Keratinocyte (primary cell): ENCODE results near the gene DEDD2. TPM values are rescaled to one million over a fixed set of nuclear protein-coding genes. Genes with fewer than 3 reads are reported as not detected.
A peak's percentile ranks its signal among the peaks of the same experiment; 100 is the strongest.

Source experiments
- DNase-seq: peaks from one replicate; pipeline ENCODE4 v3.0.0-alpha.2; 2011; ENCODE audit warnings: low read depth, missing footprints, low spot score
- FAIRE-seq: peaks from 2 replicates; lab custom pipeline; 2011; peaks lifted over from hg19 to GRCh38; lab: Jason Lieb, UNC
- H2AFZ ChIP-seq: 2 replicates; pipeline ENCODE4 v1.6.0; 2012; ENCODE audit warnings: low read length, control low read depth, inconsistent platforms; ENCODE audit not compliant: control insufficient read depth
- H3K27ac ChIP-seq: 2 replicates; pipeline ENCODE4 v1.5.1; 2011; ENCODE audit warnings: low read length; ENCODE audit not compliant: control insufficient read depth, insufficient read depth
- H3K27me3 ChIP-seq: 3 replicates; pipeline ENCODE4 v1.6.0; 2011; ENCODE audit warnings: low read length; ENCODE audit not compliant: control insufficient read depth, insufficient read depth; ENCODE audit errors: extremely low read depth
- H3K36me3 ChIP-seq, 2 experiments: 2 replicates in 1 of 2; 3 replicates in 1 of 2; pipeline ENCODE4 v1.5.1; 2011; ENCODE audit warnings: low read length in 2 of 2, mild to moderate bottlenecking in 1 of 2; ENCODE audit not compliant: control insufficient read depth in 2 of 2, insufficient read depth in 2 of 2; ENCODE audit errors: extremely low read depth in 1 of 2
- H3K4me1 ChIP-seq: 3 replicates; pipeline ENCODE4 v1.5.1; 2011; ENCODE audit warnings: low read length; ENCODE audit not compliant: control insufficient read depth, insufficient read depth; ENCODE audit errors: extremely low read depth
- H3K4me2 ChIP-seq: 3 replicates; pipeline ENCODE4 v1.6.0; 2011; ENCODE audit warnings: low read depth, low read length; ENCODE audit not compliant: control insufficient read depth, insufficient read depth; ENCODE audit errors: extremely low read depth
- H3K4me3 ChIP-seq, 3 experiments: fragments of 200-600 bp in 1 of 3; sonication (generic) in 1 of 3; 2 replicates in 2 of 3; 3 replicates in 1 of 3; pipeline ENCODE4 v1.5.1; 2011 to 2016; ENCODE audit warnings: low read length in 3 of 3, mild to moderate bottlenecking in 3 of 3, control low read depth in 2 of 3, inconsistent platforms in 1 of 3, low read depth in 1 of 3, mixed read lengths in 1 of 3, mixed run types in 1 of 3, moderate library complexity in 1 of 3; ENCODE audit not compliant: control insufficient read depth in 2 of 3, insufficient read depth in 2 of 3; ENCODE audit errors: extremely low read depth in 1 of 3
- H3K79me2 ChIP-seq: 2 replicates; pipeline ENCODE4 v1.6.0; 2012; ENCODE audit warnings: low read length; ENCODE audit not compliant: control insufficient read depth, insufficient read depth
- H3K9ac ChIP-seq: 3 replicates; pipeline ENCODE4 v1.6.0; 2011; ENCODE audit warnings: low read length; ENCODE audit not compliant: control insufficient read depth, insufficient read depth; ENCODE audit errors: extremely low read depth
- H3K9me1 ChIP-seq: 3 replicates; pipeline ENCODE4 v1.6.0; 2011; ENCODE audit warnings: low read length; ENCODE audit not compliant: control insufficient read depth, insufficient read depth; ENCODE audit errors: extremely low read depth
- H3K9me3 ChIP-seq: 2 replicates; pipeline ENCODE4 v1.5.1; 2012; ENCODE audit warnings: low read depth, low read length; ENCODE audit not compliant: control insufficient read depth
- H4K20me1 ChIP-seq: 3 replicates; pipeline ENCODE4 v1.6.0; 2011; ENCODE audit warnings: low read length; ENCODE audit not compliant: control insufficient read depth, insufficient read depth; ENCODE audit errors: extremely low read depth
- CTCF ChIP-seq, 3 experiments: IDR thresholded peaks in 1 of 3; conservative IDR thresholded peaks in 1 of 3; optimal IDR thresholded peaks in 1 of 3; 2 replicates in 2 of 3; 3 replicates in 1 of 3; pipeline versions ENCODE3 to v1.5.1; 2011; ENCODE audit warnings: low read length in 3 of 3, mild to moderate bottlenecking in 3 of 3, moderate library complexity in 2 of 3, control low read depth in 1 of 3, inconsistent platforms in 1 of 3; ENCODE audit not compliant: insufficient read depth in 2 of 3; ENCODE audit errors: extremely low read depth in 1 of 3
- EZH2 ChIP-seq: IDR thresholded peaks from one replicate; pipeline ENCODE4 v1.6.1; 2012; ENCODE audit warnings: inconsistent platforms, mild to moderate bottlenecking, low read length, moderate library complexity
- dilution Hi-C: fragments of 300-500 bp; cut with MboI; formaldehyde crosslinking; loops from one replicate; pipeline ENCODE4 v1.7.0; 2020; ENCODE audit warnings: low sequenced_read_pairs; ENCODE audit not compliant: extremely low pct_ligation_motif_present
- polyA plus RNA-seq, 5 experiments: library from polyadenylated mRNA; depleted of rRNA in 3 of 5; stranded (reverse) in 3 of 5; stranded (forward) in 1 of 5; unstranded in 1 of 5; fragments of >200 nt; gene quantifications; 1 replicate in 1 of 5; 2 replicates in 3 of 5; 3 replicates in 1 of 5; pipeline versions ENCODE4 v1.2.1 to v1.2.3, GENCODE V29; 2011 to 2012; ENCODE audit warnings: missing spikeins in 2 of 5, low read depth in 1 of 5, low replicate concordance in 1 of 5

DEDD2 gene
- polyA plus RNA-seq, 1 donor (not counting 4 experiments of a cell fraction or from before 2014, with no cell fraction given), result 20.8 TPM

- peak; percentile 41 for FAIRE-seq
- peak overlapping the region; percentile 51 for H3K27ac ChIP-seq
- no peaks in the 10 kb centered on the region for H3K79me2 ChIP-seq
- no peaks in the 10 kb centered on the region for H3K27me3 ChIP-seq
- H2AFZ ChIP-seq, result no peak overlapping the region
- H3K9me3 ChIP-seq, result peaks cover 2% of the 10 kb centered on the region
- peak overlapping the region; percentile 42 for H3K4me2 ChIP-seq
- no peaks in the 10 kb centered on the region for H4K20me1 ChIP-seq
- dilution Hi-C loops, result no loop called here
- peak overlapping the region; percentile 40 for H3K9ac ChIP-seq
- H3K36me3 ChIP-seq, result peaks cover 0 to 2% of the 10 kb centered on the region in 2 experiments
- H3K9me1 ChIP-seq, result no peaks in the 10 kb centered on the region
- no peak for TF ChIP-seq EZH2
- TF ChIP-seq CTCF (optimal IDR thresholded peaks at IDR 0.05 in 1 of 3, IDR thresholded peaks at IDR 0.05 in 1 of 3, conservative IDR thresholded peaks at IDR 0.05 in 1 of 3; ENCODE audit: extremely low read depth in 1 of 3, insufficient read depth in 2 of 3, low read length in 3 of 3), result no peak
- peaks cover 17% of the 10 kb centered on the region for H3K4me1 ChIP-seq
- no peak overlapping the region for H3K4me3 ChIP-seq
- DNase-seq, result no peak
These were observed 26.1 kb downstream of the DEDD2 start for GRCh38 chr19:42191330-42191729.

GRCh38 chr19:42189133-42189532 lies 28.3 kb downstream of the DEDD2 start:
- dilution Hi-C loops, result no loop called here

More at GRCh38 chr19:42189133-42189532, 28.3 kb downstream of the DEDD2 start:
- H3K9me3 ChIP-seq, result peaks cover 2% of the 10 kb centered on the region
- H3K4me1 ChIP-seq, result peaks cover 27% of the 10 kb centered on the region
- no peaks in the 10 kb centered on the region for H4K20me1 ChIP-seq
- H2AFZ ChIP-seq, result no peak overlapping the region
- H3K27ac ChIP-seq, result no peak overlapping the region
- no peak overlapping the region for H3K4me2 ChIP-seq
- H3K4me3 ChIP-seq, result no peak overlapping the region
- FAIRE-seq, result no peak
- H3K36me3 ChIP-seq, result no peaks in the 10 kb centered on the region
- no peaks in the 10 kb centered on the region for H3K79me2 ChIP-seq
- TF ChIP-seq CTCF (optimal IDR thresholded peaks at IDR 0.05 in 1 of 3, IDR thresholded peaks at IDR 0.05 in 1 of 3, conservative IDR thresholded peaks at IDR 0.05 in 1 of 3; ENCODE audit: extremely low read depth in 1 of 3, insufficient read depth in 2 of 3, low read length in 3 of 3), result no peak
- TF ChIP-seq EZH2, result no peak
- H3K9ac ChIP-seq, result no peak overlapping the region
- H3K9me1 ChIP-seq, result no peaks in the 10 kb centered on the region
- no peaks in the 10 kb centered on the region for H3K27me3 ChIP-seq
- DNase-seq, result no peak
